HepG2 (cell line): ENCODE measurements around the gene HEBP1. TPM values are rescaled to one million over a fixed set of nuclear protein-coding genes. Genes with fewer than 3 reads are reported as not detected.

Source experiments
- CHCHD3 ChIP-seq: sonication (generic); formaldehyde crosslinking; IDR thresholded peaks from 2 replicates; pipeline ENCODE4 v1.8.0; 2022; ENCODE audit warnings: mild to moderate bottlenecking, missing genetic modification reagents, moderate library complexity
- GLI4 ChIP-seq: sonication (generic); formaldehyde crosslinking; IDR thresholded peaks from 2 replicates; pipeline ENCODE4 v1.5.1; 2020; ENCODE audit warnings: missing genetic modification reagents, mild to moderate bottlenecking, moderate library complexity, borderline replicate concordance
- KAT8 ChIP-seq: IDR thresholded peaks from 2 replicates; pipeline ENCODE4 v1.6.1; 2016; ENCODE audit warnings: missing genetic modification reagents, missing compliant biosample characterization
- KMT2B ChIP-seq: IDR thresholded peaks from 2 replicates; pipeline ENCODE4 v1.6.1; 2016; ENCODE audit warnings: missing genetic modification reagents, missing compliant biosample characterization
- NCOR1 ChIP-seq: fragments of 200-600 bp; sonication (generic); IDR thresholded peaks from 2 replicates; pipeline ENCODE4 v1.7.0; 2017; ENCODE audit warnings: antibody characterized with exemption, low read length, borderline replicate concordance
- POLR2AphosphoS2 ChIP-seq: IDR thresholded peaks from 2 replicates; pipeline ENCODE4 v1.6.1; 2011; ENCODE audit warnings: low read depth, low read length, improper control_type of control experiment
- RBAK ChIP-seq: sonication (generic); formaldehyde crosslinking; IDR thresholded peaks from 2 replicates; pipeline ENCODE4 v1.5.1; 2020; ENCODE audit warnings: mild to moderate bottlenecking, missing genetic modification reagents
- SP4 ChIP-seq: sonication (generic); formaldehyde crosslinking; IDR thresholded peaks from 2 replicates; pipeline ENCODE4 v1.8.1; 2023; ENCODE audit warnings: mild to moderate bottlenecking, missing genetic modification reagents
- ZFP37 ChIP-seq: sonication (generic); formaldehyde crosslinking; IDR thresholded peaks from 2 replicates; pipeline ENCODE4 v1.4.0; 2020; ENCODE audit warnings: missing genetic modification reagents, borderline replicate concordance
- ZFP82 ChIP-seq: sonication (generic); formaldehyde crosslinking; IDR thresholded peaks from 2 replicates; pipeline ENCODE4 v1.5.1; 2020; ENCODE audit warnings: mild to moderate bottlenecking, missing genetic modification reagents, borderline replicate concordance
- ZNF12 ChIP-seq: sonication (generic); formaldehyde crosslinking; IDR thresholded peaks from 2 replicates; pipeline ENCODE4 v1.5.0; 2020; ENCODE audit warnings: missing genetic modification reagents
- ZNF121 ChIP-seq: sonication (generic); formaldehyde crosslinking; IDR thresholded peaks from 2 replicates; pipeline ENCODE4 v1.5.0; 2020; ENCODE audit warnings: mild to moderate bottlenecking, missing genetic modification reagents
- ZNF264 ChIP-seq: sonication (generic); formaldehyde crosslinking; IDR thresholded peaks from 2 replicates; pipeline ENCODE4 v1.4.0; 2020; ENCODE audit warnings: missing genetic modification reagents
- polyA plus RNA-seq, 8 experiments: library from polyadenylated mRNA; depleted of rRNA in 3 of 8; stranded (reverse) in 7 of 8; unstranded in 1 of 8; fragments of >200 nt; fragmentation: Illumina TruSeq in 4 of 8; extraction: Trizol in 4 of 8; gene quantifications; 2 replicates each; pipeline versions ENCODE4 v1.2.1 to v1.2.3, GENCODE V29; 2011 to 2016; ENCODE audit warnings: low read depth in 4 of 8, missing spikeins in 1 of 8, mixed read lengths in 1 of 8; ENCODE audit not compliant: insufficient read depth in 1 of 8
- total RNA-seq, 5 experiments: library from RNA; depleted of rRNA; stranded (reverse); fragments of >200 nt; fragmentation: Illumina TruSeq; extraction: Trizol; gene quantifications; 2 replicates each; pipeline ENCODE4 v1.2.3, GENCODE V29; 2016; ENCODE audit warnings: low read depth in 1 of 5
- TF ChIP-seq, protein P1 (sequence below): IDR thresholded peaks from 2 replicates; pipeline ENCODE4 v1.6.1; 2018; ENCODE audit warnings: missing genetic modification reagents, mild to moderate bottlenecking, missing compliant biosample characterization
- TF ChIP-seq, protein P2 (sequence below): sonication (generic); formaldehyde crosslinking; IDR thresholded peaks from 2 replicates; pipeline ENCODE4 v1.9.0; 2021; ENCODE audit warnings: mild to moderate bottlenecking, missing genetic modification reagents
- TF ChIP-seq, protein P3 (sequence below), 2 experiments: fragments of 450-650 bp in 1 of 2; sonication (generic) in 1 of 2; formaldehyde crosslinking; IDR thresholded peaks; 2 replicates each; pipeline versions ENCODE4 v1.5.0 to v1.8.0; 2020 to 2022; ENCODE audit warnings: mild to moderate bottlenecking in 1 of 2, missing genetic modification reagents in 1 of 2
- TF ChIP-seq, protein P4 (sequence below): IDR thresholded peaks from 2 replicates; pipeline ENCODE4 v1.6.1; 2016; ENCODE audit warnings: control low read depth
- TF ChIP-seq, protein P5 (sequence below): sonication (generic); formaldehyde crosslinking; IDR thresholded peaks from 2 replicates; pipeline ENCODE4 v1.8.1; 2023; ENCODE audit warnings: missing genetic modification reagents, inconsistent platforms, borderline replicate concordance

Gene HEBP1
- total and polyA plus RNA-seq, 2 of the 13 experiments (the other 11 are each of a cell fraction or from before 2014, with no cell fraction given) = 7.8 to 9.4 TPM

DNA sequence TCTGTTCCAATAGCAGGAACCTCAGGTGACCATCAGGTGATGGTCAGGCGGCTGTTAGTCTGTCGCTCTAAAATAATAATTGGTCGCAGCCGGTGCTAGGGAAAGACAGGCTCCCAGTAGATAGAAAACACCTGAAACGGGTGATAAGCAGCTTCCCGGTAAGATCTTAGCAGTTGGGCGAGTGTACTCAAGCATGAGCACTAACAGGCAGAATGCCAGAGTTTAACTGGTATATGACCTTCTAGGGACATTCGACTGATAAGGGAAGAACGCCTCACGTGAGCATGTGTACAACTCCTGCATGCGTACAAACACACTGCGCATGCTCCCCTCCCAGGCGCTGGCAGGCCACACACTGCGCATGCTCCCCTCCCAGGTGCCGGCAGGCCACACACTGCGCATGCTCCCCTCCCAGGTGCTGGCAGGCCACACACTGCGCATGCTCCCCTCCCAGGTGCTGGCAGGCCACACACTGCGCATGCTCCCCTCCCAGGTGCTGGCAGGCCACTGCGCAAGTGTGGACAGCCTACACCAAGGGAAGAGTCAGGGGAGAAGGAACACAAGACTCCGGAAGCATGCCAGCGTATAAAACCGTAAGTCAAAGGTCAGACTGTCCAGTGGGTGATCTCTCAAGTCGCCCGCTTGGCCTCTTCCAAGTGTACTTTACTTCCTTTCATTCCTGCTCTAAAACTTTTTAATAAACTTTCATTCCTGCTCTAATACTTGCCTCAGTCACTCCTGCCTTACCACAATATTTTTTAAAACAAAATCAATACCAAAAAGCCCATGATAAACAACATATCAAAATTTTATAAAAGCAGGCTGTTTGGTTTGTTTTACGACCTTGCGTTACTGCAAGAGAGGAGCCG is 72.6 kb downstream of the HEBP1 start (continued):
- TF ChIP-seq, protein P1, sequence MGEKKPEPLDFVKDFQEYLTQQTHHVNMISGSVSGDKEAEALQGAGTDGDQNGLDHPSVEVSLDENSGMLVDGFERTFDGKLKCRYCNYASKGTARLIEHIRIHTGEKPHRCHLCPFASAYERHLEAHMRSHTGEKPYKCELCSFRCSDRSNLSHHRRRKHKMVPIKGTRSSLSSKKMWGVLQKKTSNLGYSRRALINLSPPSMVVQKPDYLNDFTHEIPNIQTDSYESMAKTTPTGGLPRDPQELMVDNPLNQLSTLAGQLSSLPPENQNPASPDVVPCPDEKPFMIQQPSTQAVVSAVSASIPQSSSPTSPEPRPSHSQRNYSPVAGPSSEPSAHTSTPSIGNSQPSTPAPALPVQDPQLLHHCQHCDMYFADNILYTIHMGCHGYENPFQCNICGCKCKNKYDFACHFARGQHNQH (CRISPR knock-in tag) = peak; percentile 59
- TF ChIP-seq ZFP82 (CRISPR knock-in tag) = no peak
- TF ChIP-seq, protein P2, sequence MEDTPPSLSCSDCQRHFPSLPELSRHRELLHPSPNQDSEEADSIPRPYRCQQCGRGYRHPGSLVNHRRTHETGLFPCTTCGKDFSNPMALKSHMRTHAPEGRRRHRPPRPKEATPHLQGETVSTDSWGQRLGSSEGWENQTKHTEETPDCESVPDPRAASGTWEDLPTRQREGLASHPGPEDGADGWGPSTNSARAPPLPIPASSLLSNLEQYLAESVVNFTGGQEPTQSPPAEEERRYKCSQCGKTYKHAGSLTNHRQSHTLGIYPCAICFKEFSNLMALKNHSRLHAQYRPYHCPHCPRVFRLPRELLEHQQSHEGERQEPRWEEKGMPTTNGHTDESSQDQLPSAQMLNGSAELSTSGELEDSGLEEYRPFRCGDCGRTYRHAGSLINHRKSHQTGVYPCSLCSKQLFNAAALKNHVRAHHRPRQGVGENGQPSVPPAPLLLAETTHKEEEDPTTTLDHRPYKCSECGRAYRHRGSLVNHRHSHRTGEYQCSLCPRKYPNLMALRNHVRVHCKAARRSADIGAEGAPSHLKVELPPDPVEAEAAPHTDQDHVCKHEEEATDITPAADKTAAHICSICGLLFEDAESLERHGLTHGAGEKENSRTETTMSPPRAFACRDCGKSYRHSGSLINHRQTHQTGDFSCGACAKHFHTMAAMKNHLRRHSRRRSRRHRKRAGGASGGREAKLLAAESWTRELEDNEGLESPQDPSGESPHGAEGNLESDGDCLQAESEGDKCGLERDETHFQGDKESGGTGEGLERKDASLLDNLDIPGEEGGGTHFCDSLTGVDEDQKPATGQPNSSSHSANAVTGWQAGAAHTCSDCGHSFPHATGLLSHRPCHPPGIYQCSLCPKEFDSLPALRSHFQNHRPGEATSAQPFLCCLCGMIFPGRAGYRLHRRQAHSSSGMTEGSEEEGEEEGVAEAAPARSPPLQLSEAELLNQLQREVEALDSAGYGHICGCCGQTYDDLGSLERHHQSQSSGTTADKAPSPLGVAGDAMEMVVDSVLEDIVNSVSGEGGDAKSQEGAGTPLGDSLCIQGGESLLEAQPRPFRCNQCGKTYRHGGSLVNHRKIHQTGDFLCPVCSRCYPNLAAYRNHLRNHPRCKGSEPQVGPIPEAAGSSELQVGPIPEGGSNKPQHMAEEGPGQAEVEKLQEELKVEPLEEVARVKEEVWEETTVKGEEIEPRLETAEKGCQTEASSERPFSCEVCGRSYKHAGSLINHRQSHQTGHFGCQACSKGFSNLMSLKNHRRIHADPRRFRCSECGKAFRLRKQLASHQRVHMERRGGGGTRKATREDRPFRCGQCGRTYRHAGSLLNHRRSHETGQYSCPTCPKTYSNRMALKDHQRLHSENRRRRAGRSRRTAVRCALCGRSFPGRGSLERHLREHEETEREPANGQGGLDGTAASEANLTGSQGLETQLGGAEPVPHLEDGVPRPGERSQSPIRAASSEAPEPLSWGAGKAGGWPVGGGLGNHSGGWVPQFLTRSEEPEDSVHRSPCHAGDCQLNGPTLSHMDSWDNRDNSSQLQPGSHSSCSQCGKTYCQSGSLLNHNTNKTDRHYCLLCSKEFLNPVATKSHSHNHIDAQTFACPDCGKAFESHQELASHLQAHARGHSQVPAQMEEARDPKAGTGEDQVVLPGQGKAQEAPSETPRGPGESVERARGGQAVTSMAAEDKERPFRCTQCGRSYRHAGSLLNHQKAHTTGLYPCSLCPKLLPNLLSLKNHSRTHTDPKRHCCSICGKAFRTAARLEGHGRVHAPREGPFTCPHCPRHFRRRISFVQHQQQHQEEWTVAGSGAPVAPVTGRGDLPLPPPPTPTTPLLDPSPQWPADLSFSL = no peak
- no peak for TF ChIP-seq NCOR1
- TF ChIP-seq POLR2AphosphoS2 = no peak
- TF ChIP-seq SP4 (CRISPR knock-in tag) = no peak
- no peak for TF ChIP-seq ZNF121 (CRISPR knock-in tag)
- TF ChIP-seq ZFP37 (CRISPR knock-in tag) = no peak
- TF ChIP-seq ZNF264 (CRISPR knock-in tag) = no peak; the same call in 1 of the 2 replicates
- TF ChIP-seq KAT8 (CRISPR knock-in tag) = peak; percentile 92
- peak; percentile 56; the same call in 1 of the 2 replicates for TF ChIP-seq KMT2B (CRISPR knock-in tag)
- TF ChIP-seq, protein P3, sequence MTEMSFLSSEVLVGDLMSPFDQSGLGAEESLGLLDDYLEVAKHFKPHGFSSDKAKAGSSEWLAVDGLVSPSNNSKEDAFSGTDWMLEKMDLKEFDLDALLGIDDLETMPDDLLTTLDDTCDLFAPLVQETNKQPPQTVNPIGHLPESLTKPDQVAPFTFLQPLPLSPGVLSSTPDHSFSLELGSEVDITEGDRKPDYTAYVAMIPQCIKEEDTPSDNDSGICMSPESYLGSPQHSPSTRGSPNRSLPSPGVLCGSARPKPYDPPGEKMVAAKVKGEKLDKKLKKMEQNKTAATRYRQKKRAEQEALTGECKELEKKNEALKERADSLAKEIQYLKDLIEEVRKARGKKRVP (CRISPR knock-in tag; IDR thresholded peaks at IDR 0.05) = no peak
- TF ChIP-seq CHCHD3 (CRISPR knock-in tag) = no peak
- TF ChIP-seq RBAK (CRISPR knock-in tag) = no peak
- TF ChIP-seq, protein P4, sequence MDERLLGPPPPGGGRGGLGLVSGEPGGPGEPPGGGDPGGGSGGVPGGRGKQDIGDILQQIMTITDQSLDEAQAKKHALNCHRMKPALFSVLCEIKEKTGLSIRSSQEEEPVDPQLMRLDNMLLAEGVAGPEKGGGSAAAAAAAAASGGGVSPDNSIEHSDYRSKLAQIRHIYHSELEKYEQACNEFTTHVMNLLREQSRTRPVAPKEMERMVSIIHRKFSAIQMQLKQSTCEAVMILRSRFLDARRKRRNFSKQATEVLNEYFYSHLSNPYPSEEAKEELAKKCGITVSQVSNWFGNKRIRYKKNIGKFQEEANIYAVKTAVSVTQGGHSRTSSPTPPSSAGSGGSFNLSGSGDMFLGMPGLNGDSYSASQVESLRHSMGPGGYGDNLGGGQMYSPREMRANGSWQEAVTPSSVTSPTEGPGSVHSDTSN (CRISPR knock-in tag) = no peak
- TF ChIP-seq, protein P5, sequence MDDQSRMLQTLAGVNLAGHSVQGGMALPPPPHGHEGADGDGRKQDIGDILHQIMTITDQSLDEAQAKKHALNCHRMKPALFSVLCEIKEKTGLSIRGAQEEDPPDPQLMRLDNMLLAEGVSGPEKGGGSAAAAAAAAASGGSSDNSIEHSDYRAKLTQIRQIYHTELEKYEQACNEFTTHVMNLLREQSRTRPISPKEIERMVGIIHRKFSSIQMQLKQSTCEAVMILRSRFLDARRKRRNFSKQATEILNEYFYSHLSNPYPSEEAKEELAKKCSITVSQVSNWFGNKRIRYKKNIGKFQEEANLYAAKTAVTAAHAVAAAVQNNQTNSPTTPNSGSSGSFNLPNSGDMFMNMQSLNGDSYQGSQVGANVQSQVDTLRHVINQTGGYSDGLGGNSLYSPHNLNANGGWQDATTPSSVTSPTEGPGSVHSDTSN (CRISPR knock-in tag) = no peak
- TF ChIP-seq ZNF12 = no peak
- no peak; the same call in 1 of the 2 replicates for TF ChIP-seq GLI4 (CRISPR knock-in tag)
